Heart left ventricle (tissue), 16 donors: ENCODE measurements around the gene HAUS7. TPM values are rescaled to one million over a fixed set of nuclear protein-coding genes. Genes with fewer than 3 reads are reported as not detected.

Experiments
- ATAC-seq, 4 donors: fragments of 200-7000 bp; cut with Tn5 transposase; one replicate each; pipeline ENCODE4 v1.9.1; 2020 to 2022; ENCODE audit warnings: moderate library complexity in 4 of 4, mild to moderate bottlenecking in 3 of 4, moderate number of reproducible peaks in 1 of 4
- DNase-seq, 5 donors: peaks; one replicate each; pipeline ENCODE4 v3.0.0-alpha.2; 2020
- H3K27ac ChIP-seq, 12 donors: fragments of 200-600 bp; sonication (generic) in 4 of 12; one replicate each; pipeline versions ENCODE4 v1.5.0 to v1.8.0; 2016 to 2022; ENCODE audit warnings: mild to moderate bottlenecking in 2 of 12
- H3K27me3 ChIP-seq, 9 donors: fragments of 200-600 bp; sonication (generic) in 2 of 9; one replicate each; pipeline versions ENCODE4 v1.5.1 to v1.8.0; 2016 to 2022; ENCODE audit warnings: mild to moderate bottlenecking in 3 of 9
- H3K36me3 ChIP-seq, 9 donors: fragments of 200-600 bp; sonication (generic) in 2 of 9; one replicate each; pipeline versions ENCODE4 v1.5.0 to v1.8.0; 2018 to 2022; ENCODE audit warnings: mild to moderate bottlenecking in 2 of 9
- H3K4me1 ChIP-seq, 12 donors: fragments of 200-600 bp; sonication (generic) in 4 of 12; one replicate each; pipeline versions ENCODE4 v1.5.0 to v1.8.0; 2016 to 2022; ENCODE audit warnings: mild to moderate bottlenecking in 3 of 12
- H3K4me3 ChIP-seq, 12 donors: fragments of 200-600 bp; sonication (generic) in 4 of 12; one replicate each; pipeline versions ENCODE4 v1.5.0 to v1.8.0; 2017 to 2022; ENCODE audit warnings: mild to moderate bottlenecking in 9 of 12, moderate library complexity in 4 of 12
- H3K9me3 ChIP-seq, 12 donors: fragments of 200-600 bp; sonication (generic) in 4 of 12; one replicate each; pipeline versions ENCODE4 v1.5.0 to v1.8.0; 2016 to 2022; ENCODE audit warnings: mild to moderate bottlenecking in 1 of 12
- POLR2A ChIP-seq, 2 donors: fragments of 450-650 bp; IDR thresholded peaks; one replicate each; pipeline ENCODE4 v1.6.1; 2017; ENCODE audit warnings: antibody characterized with exemption in 2 of 2, mild to moderate bottlenecking in 2 of 2, moderate library complexity in 2 of 2
- WGBS, 4 donors: extraction: QIAGEN DNeasy Blood & Tissue Kit in 2 of 4; methylation state at CpG; one replicate each; pipeline versions ENCODE4 v1.1.5 to v1.1.7; 2013 to 2018; 5-methylcytosine and 5-hydroxymethylcytosine counted together
- intact Hi-C, 10 donors: fragments of 100-400 bp; cut with DNase I; formaldehyde crosslinking; loops; one replicate each; pipeline versions ENCODE4 v1.11.1 to v1.14.2; 2022
- polyA plus RNA-seq, 2 donors: library from polyadenylated mRNA; stranded (reverse); fragments of 200-250 nt; gene quantifications; one replicate each; pipeline ENCODE4 v1.2.3, GENCODE V29; 2013
- total RNA-seq, 9 donors: library from RNA; depleted of rRNA in 2 of 9; stranded (reverse); fragments of >200 nt in 2 of 9; fragmentation: NEBNext Ultra II Directional in 3 of 9; extraction: Animal tissue kit (Norgen Biotek cat#: 25700) in 3 of 9; gene quantifications; one replicate each; pipeline versions ENCODE4 v1.1.0 to v1.2.4, GENCODE V29; 2016 to 2023
- TF ChIP-seq, protein P1 (sequence below), 12 donors: fragments of 200-600 bp; sonication (generic) in 4 of 12; IDR thresholded peaks; one replicate each; pipeline versions ENCODE4 v1.5.0 to v1.8.0; 2018 to 2022; ENCODE audit warnings: antibody characterized with exemption in 12 of 12, mild to moderate bottlenecking in 5 of 12
- donor health status: ischemic (EF 13 %, LVEDD 7.1; RV severe dilation, severe dysfunction).
- donor health status: healthy with polysubstance abuse.
- donor health status: DM: no; HTN: yes; CAD: no.
- donor health status: DM: no; HTN: no; CAD: no.
- donor health status: ischemic (EF 25% LVEDD 6.9; RV normal size, moderate dysfunction).
- donor health status: ischemic (EF 25% LVEDD 5.7; RV mildly dilated, moderate dysfunction).
- donor health status: healthy.
- donor health status: DM: yes; HTN: yes; CAD: no.
- donor health status: ischemic (EF 35%, LVEDD 5.7; RV mildly dilated, moderate dysfunction).
- donor health status: nonischemic (EF 11% LVEDD 7.7; RV severe dilation, severe dysfunction).
- donor health status: DM: yes; HTN: yes; CAD: no.
- donor health status: PGD.
- donor health status: ischemic (EF 29% LVEDD 5.4; RV normal size, mild dysfunction).
- donor health status: nonischemic (EF 23%, LVEDD 6.1; RV moderate dilation, normal function).

The HAUS7 gene
- total and polyA plus RNA-seq, 11 donors = 15.3 to 28.2 (median 20.2) TPM

DNA sequence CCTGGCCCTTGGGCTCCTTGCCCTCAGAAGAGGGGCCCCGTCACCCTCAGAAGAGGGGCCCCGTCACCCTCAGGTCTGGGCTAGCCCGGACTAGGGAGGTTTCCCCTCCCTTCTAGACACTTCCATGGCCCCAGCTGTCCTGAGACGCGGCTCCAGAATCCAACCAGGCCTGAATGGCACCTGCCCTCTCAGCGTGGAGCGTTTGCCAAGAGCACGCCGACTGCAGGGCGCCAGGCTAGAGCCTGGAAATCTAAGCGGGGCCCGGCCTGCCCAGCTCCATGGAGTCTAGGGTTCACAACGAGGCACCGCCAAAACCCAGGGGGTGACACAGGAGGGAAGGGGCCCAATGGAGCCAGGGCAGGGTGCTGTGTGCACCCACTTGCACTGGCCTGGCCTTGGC lies 39.2 kb upstream of the HAUS7 start:
- ATAC-seq = peak in 1 of 4 donors; percentile 1
- TF ChIP-seq, protein P1, sequence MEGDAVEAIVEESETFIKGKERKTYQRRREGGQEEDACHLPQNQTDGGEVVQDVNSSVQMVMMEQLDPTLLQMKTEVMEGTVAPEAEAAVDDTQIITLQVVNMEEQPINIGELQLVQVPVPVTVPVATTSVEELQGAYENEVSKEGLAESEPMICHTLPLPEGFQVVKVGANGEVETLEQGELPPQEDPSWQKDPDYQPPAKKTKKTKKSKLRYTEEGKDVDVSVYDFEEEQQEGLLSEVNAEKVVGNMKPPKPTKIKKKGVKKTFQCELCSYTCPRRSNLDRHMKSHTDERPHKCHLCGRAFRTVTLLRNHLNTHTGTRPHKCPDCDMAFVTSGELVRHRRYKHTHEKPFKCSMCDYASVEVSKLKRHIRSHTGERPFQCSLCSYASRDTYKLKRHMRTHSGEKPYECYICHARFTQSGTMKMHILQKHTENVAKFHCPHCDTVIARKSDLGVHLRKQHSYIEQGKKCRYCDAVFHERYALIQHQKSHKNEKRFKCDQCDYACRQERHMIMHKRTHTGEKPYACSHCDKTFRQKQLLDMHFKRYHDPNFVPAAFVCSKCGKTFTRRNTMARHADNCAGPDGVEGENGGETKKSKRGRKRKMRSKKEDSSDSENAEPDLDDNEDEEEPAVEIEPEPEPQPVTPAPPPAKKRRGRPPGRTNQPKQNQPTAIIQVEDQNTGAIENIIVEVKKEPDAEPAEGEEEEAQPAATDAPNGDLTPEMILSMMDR (IDR thresholded peaks at IDR 0.05) = no peak
- TF ChIP-seq POLR2A (IDR thresholded peaks at IDR 0.05) = no peak
- intact Hi-C loops = loop anchor here in 8 of 10 donors (5.0 to 10.0 kb wide), 5 partner anchors 37 to 545 kb away; partner anchors contain the start of gene HAUS7 (in 3 of the 8)

DNA sequence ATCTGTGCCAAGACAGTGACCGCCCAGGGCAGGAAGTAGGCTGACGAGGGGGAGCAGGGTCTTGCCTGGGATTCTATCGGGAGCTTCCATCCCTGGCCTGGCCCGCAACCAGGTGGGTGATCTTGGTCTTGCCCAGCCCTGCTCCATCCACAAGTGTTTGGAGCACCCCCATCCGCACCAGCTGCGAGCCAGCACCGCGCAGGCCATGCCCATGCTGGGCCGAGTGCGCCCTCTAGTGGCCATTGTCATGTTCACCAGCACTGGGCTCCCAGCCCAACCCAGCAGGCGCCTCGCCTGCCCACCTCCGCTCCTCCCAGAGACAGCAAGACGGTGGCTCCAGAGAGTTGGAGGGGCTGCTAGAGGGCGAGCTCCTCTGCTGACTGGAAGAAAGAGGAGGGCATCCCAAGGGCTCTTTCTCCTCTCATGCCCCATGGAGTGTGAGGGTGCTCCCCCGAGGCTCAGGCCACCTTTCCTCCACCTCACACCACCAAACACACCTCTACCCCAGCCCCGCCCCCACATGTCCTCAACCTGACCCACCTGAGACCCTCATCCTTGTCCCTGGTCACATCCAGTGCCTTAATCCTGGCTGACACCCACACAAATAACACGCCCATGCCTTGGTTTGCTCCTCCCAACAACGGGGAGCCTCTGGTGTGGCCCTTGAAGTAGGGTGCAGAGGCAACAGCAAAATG lies 37.3 kb upstream of the HAUS7 start:
- Histone ChIP-seq H3K9me3 (no peaks in the 10 kb centered on the region), H3K36me3 (peaks cover 0 to 5% (median 0%) of the 10 kb centered on the region in 9 donors), H3K27ac (peak overlapping the region in 2 of 12 donors; percentile 22 to 24), H3K4me1 (peaks cover 0 to 7% (median 0%) of the 10 kb centered on the region in 12 donors), H3K27me3 (peaks cover 0 to 4% (median 0%) of the 10 kb centered on the region in 9 donors), H3K4me3 (no peak overlapping the region)
- 16 to 26% (median 21%) methylated on average over 15 to 19 of the region's 19 CpGs for WGBS, 4 donors
- intact Hi-C loops = loop anchor here in 9 of 10 donors (2.0 to 10.0 kb wide), 8 partner anchors 35 to 543 kb away; partner anchors contain the start of gene HAUS7 (in 5 of the 9)
- ATAC-seq = peak; percentile 61 to 93 (median 84)
- TF ChIP-seq POLR2A (IDR thresholded peaks at IDR 0.05) = no peak
- TF ChIP-seq, protein P1 (IDR thresholded peaks at IDR 0.05) = peak; percentile 72 to 93 (median 79)
- DNase-seq = peak; percentile 75 to 88 (median 79)

More for the DNA sequence above, 39.2 kb upstream of the HAUS7 start:
- Histone ChIP-seq H3K36me3 (peaks cover 0 to 5% (median 0%) of the 10 kb centered on the region in 9 donors), H3K4me1 (peaks cover 0 to 7% (median 0%) of the 10 kb centered on the region in 12 donors), H3K9me3 (no peaks in the 10 kb centered on the region), H3K4me3 (no peak overlapping the region), H3K27ac (no peak overlapping the region), H3K27me3 (peaks cover 0 to 4% (median 0%) of the 10 kb centered on the region in 9 donors)
- DNase-seq = no peak
- 82 to 90% (median 86%) methylated on average over 6 to 14 of the region's 14 CpGs for WGBS, 4 donors

DNA sequence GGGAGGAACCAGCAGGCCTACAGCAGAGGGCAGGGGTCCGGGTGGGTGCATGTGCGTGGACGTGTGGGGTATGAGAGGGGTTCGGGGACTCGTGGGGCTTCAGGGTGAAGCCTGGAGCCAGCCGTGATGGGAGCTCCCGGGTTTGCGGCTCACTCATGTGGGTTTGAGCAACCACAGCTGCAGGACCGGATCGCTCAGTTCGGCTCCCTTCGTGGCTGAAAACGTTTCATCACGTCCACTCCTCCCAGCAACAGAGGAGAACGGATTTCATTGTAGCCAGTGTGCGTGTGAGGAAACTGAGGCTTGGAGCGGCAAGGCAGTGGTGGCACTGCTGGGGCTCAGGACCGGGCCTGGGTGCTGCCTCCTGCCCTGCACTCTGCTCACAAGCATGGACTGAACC lies 35.0 kb upstream of the HAUS7 start:
- H3K4me3 ChIP-seq = no peak overlapping the region
- H3K4me1 ChIP-seq = peaks cover 0 to 7% (median 0%) of the 10 kb centered on the region in 12 donors
- intact Hi-C loops = loop anchor here in 8 of 10 donors (5.0 to 10.0 kb wide), 5 partner anchors 33 to 541 kb away; partner anchors contain the start of gene HAUS7 (in 3 of the 8)
- H3K27me3 ChIP-seq = peaks cover 0 to 4% (median 0%) of the 10 kb centered on the region in 9 donors
- no peak overlapping the region for H3K27ac ChIP-seq
- WGBS, 4 donors = 83 to 88% (median 86%) methylated on average over 13 to 18 of the region's 18 CpGs
- ATAC-seq = no peak
- H3K9me3 ChIP-seq = no peaks in the 10 kb centered on the region
- TF ChIP-seq POLR2A (IDR thresholded peaks at IDR 0.05) = no peak
- TF ChIP-seq, protein P1 (IDR thresholded peaks at IDR 0.05) = no peak
- H3K36me3 ChIP-seq = peaks cover 0 to 5% (median 0%) of the 10 kb centered on the region in 9 donors
- DNase-seq = no peak

DNA sequence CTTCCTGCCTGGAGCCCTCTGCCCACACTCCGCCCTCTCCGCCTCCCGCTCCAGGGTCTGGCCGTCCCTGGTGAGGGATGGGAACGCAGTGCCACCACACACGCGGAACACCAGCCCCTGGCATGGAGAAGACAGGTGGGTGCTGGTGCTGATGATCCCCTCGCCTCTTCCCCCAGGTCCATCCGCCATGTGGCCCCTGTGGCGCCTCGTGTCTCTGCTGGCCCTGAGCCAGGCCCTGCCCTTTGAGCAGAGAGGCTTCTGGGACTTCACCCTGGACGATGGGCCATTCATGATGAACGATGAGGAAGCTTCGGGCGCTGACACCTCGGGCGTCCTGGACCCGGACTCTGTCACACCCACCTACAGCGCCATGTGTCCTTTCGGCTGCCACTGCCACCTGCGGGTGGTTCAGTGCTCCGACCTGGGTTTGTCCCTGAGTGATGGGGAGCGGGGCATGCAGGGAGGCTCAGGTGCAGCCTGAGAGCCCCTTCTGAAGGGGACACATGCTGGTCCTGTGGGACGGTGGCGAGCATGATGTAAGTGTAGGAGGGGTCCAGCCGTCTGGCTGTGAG lies 34.2 kb upstream of the HAUS7 start:
- WGBS, 4 donors = 76 to 82% (median 79%) methylated on average over 22 to 26 of the region's 26 CpGs
- intact Hi-C loops = loop anchor here in 8 of 10 donors (5.0 to 10.0 kb wide), 5 partner anchors 32 to 540 kb away; partner anchors contain the start of gene HAUS7 (in 3 of the 8)

More for the DNA sequence above, 34.2 kb upstream of the HAUS7 start:
- no peak for ATAC-seq
- TF ChIP-seq POLR2A (IDR thresholded peaks at IDR 0.05) = no peak
- TF ChIP-seq, protein P1 (IDR thresholded peaks at IDR 0.05) = no peak
- Histone ChIP-seq H3K36me3 (peaks cover 0 to 5% (median 0%) of the 10 kb centered on the region in 9 donors), H3K4me3 (no peak overlapping the region), H3K27me3 (peaks cover 0 to under 1% (median 0%) of the 10 kb centered on the region in 9 donors), H3K4me1 (peaks cover 0 to 11% (median 0%) of the 10 kb centered on the region in 12 donors), H3K9me3 (no peaks in the 10 kb centered on the region), H3K27ac (no peak overlapping the region)
- DNase-seq = no peak
